GM18520 (cell line): ENCODE results near the gene TEX19.
"Not testable (repeated sequence)": the region's sequence is repeated elsewhere in the genome, so short reads cannot be mapped to it uniquely, and the experiment has no call there.

Experiments used
- ATAC-seq: cut with Tn5 transposase; IDR thresholded peaks from one replicate; pipeline ENCODE4 v1.9.1; 2021; ENCODE audit not compliant: unreplicated experiment

TEX19 gene

DNA sequence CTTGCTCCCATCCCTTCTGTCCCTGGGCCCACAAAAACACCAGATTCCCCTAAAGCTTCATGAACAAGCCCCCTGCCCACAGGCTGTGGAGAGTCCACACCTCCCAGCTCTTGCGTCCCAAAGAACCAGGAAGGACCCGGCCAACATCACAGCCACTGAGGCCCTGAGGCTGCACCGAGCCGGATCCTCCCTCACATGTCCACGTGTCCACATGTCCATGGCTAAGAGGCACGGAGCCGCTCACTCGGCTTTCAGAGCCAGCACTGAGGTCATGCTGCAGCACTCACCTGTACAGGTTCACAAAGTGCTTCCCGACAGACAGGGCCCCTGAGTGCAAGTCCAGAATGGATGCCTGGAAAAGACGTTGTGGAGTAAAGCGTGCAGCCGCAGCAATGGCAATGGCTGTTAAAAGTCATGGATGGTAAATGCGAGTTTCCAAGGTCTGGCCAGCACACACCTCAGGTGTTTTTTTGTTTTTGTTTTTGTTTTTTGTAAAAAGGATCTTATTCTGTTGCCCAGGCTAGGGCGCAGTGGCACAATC lies 47.2 kb downstream of the TEX19 start:
- ATAC-seq: no peak

DNA sequence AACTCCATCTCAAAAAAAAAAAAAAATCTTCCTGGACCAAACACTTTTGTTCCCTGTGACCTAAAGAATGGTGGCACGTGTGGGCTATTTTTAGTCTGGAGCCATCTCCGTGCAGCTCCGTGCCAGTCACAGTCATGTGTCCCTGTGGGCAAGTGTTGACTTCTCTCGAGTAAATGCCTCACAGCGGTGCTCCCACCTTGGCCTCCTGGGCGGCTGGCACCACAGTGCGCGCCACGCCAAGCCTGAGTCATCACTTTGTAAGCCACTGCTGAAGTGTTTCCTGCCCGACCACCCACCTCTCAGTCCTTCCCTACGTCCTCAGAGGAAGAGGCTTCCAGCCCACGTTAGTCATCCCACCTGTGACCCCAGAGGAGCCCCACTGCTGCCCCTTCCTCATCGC lies 48.2 kb downstream of the TEX19 start:
- ATAC-seq: no peak

DNA sequence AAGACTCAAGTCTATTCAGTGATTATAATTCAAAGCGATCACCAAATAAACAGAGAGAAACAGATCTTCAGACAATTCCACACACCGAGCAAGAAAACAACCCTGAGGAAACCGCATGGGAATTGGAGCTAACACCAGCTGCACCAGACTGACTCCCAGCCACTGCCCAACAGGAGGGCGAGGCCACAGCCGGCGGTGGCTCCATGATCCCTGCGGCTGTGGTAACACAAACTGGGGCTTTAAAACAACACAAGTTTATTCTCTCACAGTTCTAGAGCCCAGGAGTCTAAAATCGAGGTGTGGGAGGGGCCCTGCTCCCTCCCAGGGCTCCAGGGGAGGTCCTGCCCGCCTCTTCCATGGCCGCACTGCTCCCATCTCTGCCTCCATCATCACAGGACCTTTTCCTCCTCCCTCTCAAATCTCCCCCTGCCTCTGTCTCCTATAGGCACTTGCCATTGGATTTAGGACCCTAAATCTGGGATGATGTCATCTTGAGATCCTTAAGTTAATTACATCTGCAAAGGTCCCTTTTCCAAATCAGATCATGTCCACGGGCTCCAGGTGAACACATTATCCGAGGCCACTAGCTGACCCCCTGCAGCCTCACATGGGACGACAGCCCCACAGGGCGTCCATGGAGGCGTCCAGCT lies 49.4 kb downstream of the TEX19 start:
- no peak for ATAC-seq

GRCh38 chr17:82408938-82409318 lies 49.9 kb downstream of the TEX19 start:
- ATAC-seq: no peak

DNA sequence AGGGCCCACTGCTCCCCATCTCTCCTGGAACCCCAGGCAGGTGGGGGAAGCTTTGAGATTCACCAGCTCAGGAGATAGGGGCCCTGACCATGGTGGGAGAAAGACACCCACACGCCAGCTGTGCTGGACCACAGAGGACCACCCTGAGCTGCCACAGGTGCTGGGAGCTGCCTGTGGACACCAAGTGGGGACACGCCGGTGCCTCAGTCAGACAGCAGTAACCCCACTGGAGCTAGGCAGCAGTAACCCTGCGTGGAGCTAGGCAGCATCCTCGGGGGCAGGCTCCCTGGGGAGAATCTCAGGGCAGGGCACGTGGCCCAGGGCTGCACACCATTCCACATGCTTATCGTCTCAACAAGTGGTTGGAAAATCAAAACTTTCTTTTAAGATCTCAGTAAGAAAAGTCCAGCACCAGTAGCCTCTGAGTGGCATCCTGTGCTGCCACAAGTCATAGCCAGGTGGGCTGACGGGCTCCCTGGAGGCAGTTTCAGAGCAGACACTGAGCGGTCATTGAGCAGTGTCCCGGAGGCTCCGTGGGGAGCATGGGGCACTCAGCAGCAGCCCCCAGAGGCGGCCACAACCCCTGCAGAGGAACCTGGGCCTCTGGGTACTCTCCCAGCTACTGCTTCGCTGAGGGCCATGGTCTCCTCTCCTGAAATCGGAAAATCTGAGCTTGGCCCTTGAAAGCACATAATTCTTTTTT lies 51.1 kb downstream of the TEX19 start:
- no peak for ATAC-seq

DNA sequence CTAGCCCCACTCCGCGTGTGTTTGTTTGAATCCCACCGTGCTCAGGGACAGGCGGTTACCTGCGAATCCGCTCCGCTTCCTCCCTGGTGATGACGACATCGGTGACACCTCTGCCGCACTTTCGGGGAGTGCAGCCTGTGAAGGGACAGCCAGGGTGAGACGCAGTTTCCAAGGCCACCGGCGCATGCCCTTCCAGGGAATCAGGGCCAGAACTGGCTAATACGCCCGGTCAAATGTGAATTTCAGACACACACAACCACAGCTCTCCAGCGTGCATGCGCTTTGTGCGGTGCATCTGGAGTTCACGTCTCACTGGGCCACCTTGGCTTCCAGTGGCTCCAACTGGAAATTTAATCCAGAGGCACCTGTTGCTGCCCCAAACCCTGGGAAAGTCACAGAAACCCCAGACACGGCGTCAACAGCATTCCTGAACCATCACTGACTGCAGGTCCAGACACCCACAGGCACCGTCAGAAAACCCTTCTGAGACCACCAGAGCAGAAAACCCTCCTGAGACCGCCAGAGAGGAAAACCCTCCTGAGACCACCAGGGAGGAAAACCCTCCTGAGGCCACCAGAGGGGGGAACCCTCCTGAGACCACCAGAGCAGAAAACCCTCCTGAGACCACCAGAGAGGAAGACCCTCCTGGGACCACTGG lies 52.5 kb downstream of the TEX19 start:
- ATAC-seq: no peak

GRCh38 chr17:82412081-82412480 lies 53.0 kb downstream of the TEX19 start:
- ATAC-seq: not testable (repeated sequence)

DNA sequence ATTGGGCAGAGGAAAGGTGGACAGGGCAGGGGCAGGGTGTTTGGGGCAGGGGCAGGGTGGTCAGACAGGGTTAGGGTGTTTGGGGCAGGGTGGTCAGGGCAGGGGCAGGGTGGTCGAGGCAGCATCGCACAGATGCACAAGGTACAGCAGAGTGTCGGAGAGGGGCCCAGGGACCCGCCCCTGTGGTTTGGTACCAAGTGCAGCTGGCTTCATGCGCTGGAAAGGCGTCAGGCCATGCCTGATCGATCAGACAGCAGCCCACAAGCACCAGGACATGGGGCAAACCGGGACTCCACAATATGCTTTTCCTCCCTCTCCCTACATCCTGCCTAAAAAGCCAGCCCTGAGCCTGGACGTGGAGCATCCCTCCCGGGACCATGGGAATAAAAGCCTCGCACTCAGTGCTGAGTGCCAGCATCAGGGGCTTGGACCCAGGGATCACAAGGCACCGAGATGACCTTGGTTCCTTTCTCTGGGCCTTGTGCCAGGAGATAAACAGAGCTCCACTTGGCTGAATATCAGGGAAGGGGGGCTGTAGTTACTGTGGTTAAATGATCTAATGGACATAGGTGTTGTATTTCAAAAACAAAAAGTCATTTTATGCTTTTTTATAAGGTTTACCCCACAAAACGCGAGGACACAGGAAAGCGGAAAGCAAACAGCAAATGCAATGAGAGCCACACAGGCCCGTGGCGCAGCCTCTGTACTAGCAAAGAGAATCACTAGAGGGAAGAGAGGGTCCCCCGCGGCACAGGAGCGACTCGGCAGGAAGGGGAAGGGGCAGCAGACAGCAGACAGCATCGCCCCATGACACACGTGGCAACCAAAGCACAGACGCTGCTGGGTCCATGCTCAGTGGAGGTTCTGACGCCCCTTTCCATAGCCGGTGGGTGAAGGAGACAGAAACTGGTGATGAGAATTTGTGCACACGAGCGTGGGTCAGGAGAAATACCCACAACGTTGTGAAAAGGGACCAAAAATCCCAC lies 53.8 kb downstream of the TEX19 start:
- ATAC-seq: no peak
